Stimulated activated naive CD8-positive, alpha-beta T cell treated with anti-CD3 and anti-CD28 coated beads, Interleukin-15, Interleukin-2, amounts not matched to agents 100 ng/mL and 50 ng/mL, for 24 hours (primary cell): ENCODE measurements around the gene PKDREJ.
A peak's percentile ranks its signal among the peaks of the same experiment; 100 is the strongest.

Experiments used
- H3K27ac Mint-ChIP-seq: one replicate; pipeline ENCODE4 v1.8.0; 2021; ENCODE audit warnings: mild to moderate bottlenecking, mixed read lengths
- H3K27me3 Mint-ChIP-seq: one replicate; pipeline ENCODE4 v1.8.0; 2021; ENCODE audit warnings: mixed read lengths
- H3K36me3 Mint-ChIP-seq: one replicate; pipeline ENCODE4 v1.8.0; 2021; ENCODE audit warnings: low read depth, mixed read lengths
- H3K4me1 Mint-ChIP-seq: one replicate; pipeline ENCODE4 v1.8.0; 2021; ENCODE audit warnings: low read depth, mixed read lengths
- H3K4me3 Mint-ChIP-seq: one replicate; pipeline ENCODE4 v1.8.0; 2021; ENCODE audit warnings: mild to moderate bottlenecking, mixed read lengths
- H3K9me3 Mint-ChIP-seq: one replicate; pipeline ENCODE4 v1.8.0; 2021; ENCODE audit warnings: mixed read lengths

PKDREJ gene

GRCh38 chr22:46292732-46293131 lies 29.6 kb upstream of the PKDREJ start:
- Mint-ChIP-seq H3K4me3 (no peak overlapping the region), H3K36me3 (peaks cover 9% of the 10 kb centered on the region), H3K27ac (no peak overlapping the region), H3K4me1 (peaks cover 46% of the 10 kb centered on the region), H3K27me3 (no peaks in the 10 kb centered on the region), H3K9me3 (no peaks in the 10 kb centered on the region)

- H3K4me3 Mint-ChIP-seq: no peak overlapping the region
- H3K27ac Mint-ChIP-seq: no peak overlapping the region
- H3K4me1 Mint-ChIP-seq: peaks cover 47% of the 10 kb centered on the region
These were observed 29.0 kb upstream of the PKDREJ start for GRCh38 chr22:46292173-46292572.

GRCh38 chr22:46290843-46291785 lies 28.0 kb upstream of the PKDREJ start:
- H3K9me3 Mint-ChIP-seq: no peaks in the 10 kb centered on the region
- no peak overlapping the region for H3K4me3 Mint-ChIP-seq
- H3K27me3 Mint-ChIP-seq: no peaks in the 10 kb centered on the region
- peaks cover 4% of the 10 kb centered on the region for H3K36me3 Mint-ChIP-seq
- peaks cover 41% of the 10 kb centered on the region for H3K4me1 Mint-ChIP-seq
- H3K27ac Mint-ChIP-seq: no peak overlapping the region

More at GRCh38 chr22:46292173-46292572, 29.0 kb upstream of the PKDREJ start:
- H3K9me3 Mint-ChIP-seq: no peaks in the 10 kb centered on the region
- H3K36me3 Mint-ChIP-seq: peaks cover 4% of the 10 kb centered on the region
- no peaks in the 10 kb centered on the region for H3K27me3 Mint-ChIP-seq

- Mint-ChIP-seq H3K27me3 (no peaks in the 10 kb centered on the region), H3K9me3 (no peaks in the 10 kb centered on the region), H3K36me3 (peaks cover 7% of the 10 kb centered on the region), H3K27ac (no peak overlapping the region), H3K4me3 (no peak overlapping the region), H3K4me1 (peaks cover 33% of the 10 kb centered on the region)
These were observed 27.1 kb upstream of the PKDREJ start for GRCh38 chr22:46290121-46290842.

GRCh38 chr22:46289244-46289891 lies 26.2 kb upstream of the PKDREJ start:
- peaks cover 10% of the 10 kb centered on the region for H3K36me3 Mint-ChIP-seq
- no peaks in the 10 kb centered on the region for H3K27me3 Mint-ChIP-seq
- H3K4me3 Mint-ChIP-seq: no peak overlapping the region
- no peaks in the 10 kb centered on the region for H3K9me3 Mint-ChIP-seq
- H3K27ac Mint-ChIP-seq: no peak overlapping the region
- peaks cover 27% of the 10 kb centered on the region for H3K4me1 Mint-ChIP-seq

GRCh38 chr22:46288846-46289243 lies 25.7 kb upstream of the PKDREJ start:
- H3K9me3 Mint-ChIP-seq: no peaks in the 10 kb centered on the region
- H3K27me3 Mint-ChIP-seq: no peaks in the 10 kb centered on the region
- peaks cover 10% of the 10 kb centered on the region for H3K36me3 Mint-ChIP-seq
- peak overlapping the region; percentile 73 for H3K4me3 Mint-ChIP-seq
- H3K4me1 Mint-ChIP-seq: peaks cover 27% of the 10 kb centered on the region
- no peak overlapping the region for H3K27ac Mint-ChIP-seq

- Mint-ChIP-seq H3K4me1 (peaks cover 25% of the 10 kb centered on the region), H3K9me3 (no peaks in the 10 kb centered on the region), H3K27me3 (no peaks in the 10 kb centered on the region), H3K27ac (peak overlapping the region; percentile 75), H3K36me3 (peaks cover 10% of the 10 kb centered on the region), H3K4me3 (peak overlapping the region; percentile 73)
These were observed 25.0 kb upstream of the PKDREJ start for GRCh38 chr22:46287873-46288751.

GRCh38 chr22:46286941-46287872 lies 24.1 kb upstream of the PKDREJ start:
- H3K4me3 Mint-ChIP-seq: peak overlapping the region; percentile 73
- H3K36me3 Mint-ChIP-seq: peaks cover 7% of the 10 kb centered on the region
- no peaks in the 10 kb centered on the region for H3K9me3 Mint-ChIP-seq
- no peaks in the 10 kb centered on the region for H3K27me3 Mint-ChIP-seq
- H3K4me1 Mint-ChIP-seq: peaks cover 17% of the 10 kb centered on the region
- H3K27ac Mint-ChIP-seq: peak overlapping the region; percentile 75

- Mint-ChIP-seq H3K36me3 (peaks cover 11% of the 10 kb centered on the region), H3K9me3 (no peaks in the 10 kb centered on the region), H3K27ac (no peak overlapping the region), H3K4me1 (peaks cover 17% of the 10 kb centered on the region), H3K27me3 (no peaks in the 10 kb centered on the region), H3K4me3 (no peak overlapping the region)
These were observed 22.9 kb upstream of the PKDREJ start for GRCh38 chr22:46286006-46286405.

- H3K36me3 Mint-ChIP-seq: peaks cover 11% of the 10 kb centered on the region
- H3K27ac Mint-ChIP-seq: no peak overlapping the region
- no peaks in the 10 kb centered on the region for H3K27me3 Mint-ChIP-seq
- H3K4me3 Mint-ChIP-seq: no peak overlapping the region
- H3K4me1 Mint-ChIP-seq: no peaks in the 10 kb centered on the region
- H3K9me3 Mint-ChIP-seq: no peaks in the 10 kb centered on the region
These were observed 18.9 kb upstream of the PKDREJ start for GRCh38 chr22:46281866-46282678.

GRCh38 chr22:46280999-46281623 lies 18.0 kb upstream of the PKDREJ start:
- Mint-ChIP-seq H3K4me3 (no peak overlapping the region), H3K9me3 (no peaks in the 10 kb centered on the region), H3K4me1 (no peaks in the 10 kb centered on the region), H3K27ac (no peak overlapping the region), H3K36me3 (peaks cover 15% of the 10 kb centered on the region), H3K27me3 (no peaks in the 10 kb centered on the region)

- H3K4me1 Mint-ChIP-seq: no peaks in the 10 kb centered on the region
- H3K27ac Mint-ChIP-seq: no peak overlapping the region
- no peaks in the 10 kb centered on the region for H3K9me3 Mint-ChIP-seq
- no peaks in the 10 kb centered on the region for H3K27me3 Mint-ChIP-seq
- no peak overlapping the region for H3K4me3 Mint-ChIP-seq
- H3K36me3 Mint-ChIP-seq: peaks cover 19% of the 10 kb centered on the region
These were observed 17.1 kb upstream of the PKDREJ start for GRCh38 chr22:46280063-46280817.
